ENCODE results near the gene SLC20A1.

DNA sequence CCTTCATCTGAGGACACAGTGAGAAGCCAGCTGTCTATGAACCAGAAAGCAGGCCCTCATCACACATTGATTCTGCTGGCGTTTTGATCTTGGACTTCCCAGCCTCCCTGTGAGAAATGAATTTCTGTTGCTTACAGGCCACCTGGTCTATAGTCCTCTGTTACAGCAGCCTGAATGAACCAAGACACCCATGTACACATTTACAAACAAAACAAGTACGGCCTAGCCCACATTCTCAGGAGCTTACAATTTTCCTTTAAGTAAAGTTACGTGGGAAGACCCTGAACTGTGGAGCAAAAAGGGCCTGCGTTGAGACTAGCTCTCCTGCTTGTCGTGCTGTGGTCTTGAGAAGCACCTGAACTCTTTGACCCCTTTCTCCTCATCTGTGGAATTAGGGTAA is 12.0 kb upstream of the SLC20A1 start:
- TF ChIP-seq SIN3A (IDR thresholded peaks at IDR 0.05; ENCODE audit: borderline replicate concordance, insufficient read depth, low read length) = no peak
- no peak for TF ChIP-seq POLR2AphosphoS5 (IDR thresholded peaks at IDR 0.05; ENCODE audit: low read depth, low read length)
- TF ChIP-seq, protein P1, sequence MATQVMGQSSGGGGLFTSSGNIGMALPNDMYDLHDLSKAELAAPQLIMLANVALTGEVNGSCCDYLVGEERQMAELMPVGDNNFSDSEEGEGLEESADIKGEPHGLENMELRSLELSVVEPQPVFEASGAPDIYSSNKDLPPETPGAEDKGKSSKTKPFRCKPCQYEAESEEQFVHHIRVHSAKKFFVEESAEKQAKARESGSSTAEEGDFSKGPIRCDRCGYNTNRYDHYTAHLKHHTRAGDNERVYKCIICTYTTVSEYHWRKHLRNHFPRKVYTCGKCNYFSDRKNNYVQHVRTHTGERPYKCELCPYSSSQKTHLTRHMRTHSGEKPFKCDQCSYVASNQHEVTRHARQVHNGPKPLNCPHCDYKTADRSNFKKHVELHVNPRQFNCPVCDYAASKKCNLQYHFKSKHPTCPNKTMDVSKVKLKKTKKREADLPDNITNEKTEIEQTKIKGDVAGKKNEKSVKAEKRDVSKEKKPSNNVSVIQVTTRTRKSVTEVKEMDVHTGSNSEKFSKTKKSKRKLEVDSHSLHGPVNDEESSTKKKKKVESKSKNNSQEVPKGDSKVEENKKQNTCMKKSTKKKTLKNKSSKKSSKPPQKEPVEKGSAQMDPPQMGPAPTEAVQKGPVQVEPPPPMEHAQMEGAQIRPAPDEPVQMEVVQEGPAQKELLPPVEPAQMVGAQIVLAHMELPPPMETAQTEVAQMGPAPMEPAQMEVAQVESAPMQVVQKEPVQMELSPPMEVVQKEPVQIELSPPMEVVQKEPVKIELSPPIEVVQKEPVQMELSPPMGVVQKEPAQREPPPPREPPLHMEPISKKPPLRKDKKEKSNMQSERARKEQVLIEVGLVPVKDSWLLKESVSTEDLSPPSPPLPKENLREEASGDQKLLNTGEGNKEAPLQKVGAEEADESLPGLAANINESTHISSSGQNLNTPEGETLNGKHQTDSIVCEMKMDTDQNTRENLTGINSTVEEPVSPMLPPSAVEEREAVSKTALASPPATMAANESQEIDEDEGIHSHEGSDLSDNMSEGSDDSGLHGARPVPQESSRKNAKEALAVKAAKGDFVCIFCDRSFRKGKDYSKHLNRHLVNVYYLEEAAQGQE (IDR thresholded peaks at IDR 0.05; ENCODE audit: insufficient read depth in 1 of 2, low read depth in 2 of 2, low read length in 2 of 2) = no peak

Data from PFSK-1 (cell line).